ENCODE measurements around the gene CSNK1G1.
"Not testable (repeated sequence)": the region's sequence is repeated elsewhere in the genome, so short reads cannot be mapped to it uniquely, and the experiment has no call there.

CSNK1G1 gene

DNA sequence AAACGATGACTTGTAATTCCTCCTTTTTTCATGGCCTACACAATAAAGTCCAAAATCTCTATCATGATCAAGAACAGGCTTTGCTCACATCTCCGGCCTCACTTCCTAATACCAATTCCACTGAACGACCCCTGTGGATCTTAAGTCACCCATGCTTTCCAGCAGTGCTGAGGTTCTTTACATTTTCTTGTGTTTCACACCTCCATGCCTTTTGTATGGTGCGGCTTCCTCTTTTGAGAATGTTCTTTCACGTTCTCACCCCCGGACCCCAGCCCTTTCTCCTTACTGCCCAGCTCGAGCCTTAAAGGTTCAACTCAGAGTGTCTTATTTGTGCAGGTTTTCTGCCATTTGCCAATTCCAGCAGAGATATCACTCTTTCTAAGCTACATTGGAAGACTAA, 70.1 kb downstream of the CSNK1G1 start:
- no peak for DNase-seq

DNA sequence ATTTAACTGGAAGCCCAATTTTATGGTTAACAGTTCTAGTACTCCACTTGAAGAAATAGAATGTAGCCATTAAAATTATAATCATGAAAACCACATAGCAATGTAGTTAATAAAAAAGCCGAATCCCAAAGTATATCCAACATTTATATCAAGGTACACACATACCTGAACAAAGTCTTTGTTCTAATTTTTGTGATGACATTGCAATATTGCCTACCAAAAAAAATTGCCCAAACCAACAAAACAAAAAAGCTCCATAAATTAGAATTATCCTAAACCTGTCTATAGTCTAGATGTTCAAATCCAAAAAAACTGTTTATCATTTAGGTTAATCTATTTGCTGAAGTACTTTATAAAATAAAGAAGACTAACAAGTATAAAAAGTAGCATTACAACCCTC, 70.8 kb downstream of the CSNK1G1 start:
- DNase-seq = no peak

DNA sequence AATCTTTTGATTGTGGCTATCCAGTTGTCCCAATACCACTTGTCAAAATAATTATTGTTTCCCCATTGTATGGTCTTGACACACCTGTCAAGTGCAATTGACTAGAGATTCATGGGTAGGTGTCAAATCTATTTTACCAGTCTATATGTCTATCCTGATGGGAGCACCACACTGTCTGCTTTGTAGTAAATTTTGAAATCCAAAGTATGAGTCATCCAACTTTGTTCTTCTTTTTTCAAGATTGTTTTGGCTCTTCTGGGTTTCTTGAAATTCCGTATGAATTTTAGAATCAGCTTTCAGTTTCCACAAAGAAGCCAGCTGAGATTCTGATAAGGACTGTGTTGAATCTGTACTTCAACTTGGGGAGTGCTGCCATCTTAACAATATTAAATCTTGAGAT, 71.9 kb downstream of the CSNK1G1 start:
- DNase-seq = peak; percentile 49

DNA sequence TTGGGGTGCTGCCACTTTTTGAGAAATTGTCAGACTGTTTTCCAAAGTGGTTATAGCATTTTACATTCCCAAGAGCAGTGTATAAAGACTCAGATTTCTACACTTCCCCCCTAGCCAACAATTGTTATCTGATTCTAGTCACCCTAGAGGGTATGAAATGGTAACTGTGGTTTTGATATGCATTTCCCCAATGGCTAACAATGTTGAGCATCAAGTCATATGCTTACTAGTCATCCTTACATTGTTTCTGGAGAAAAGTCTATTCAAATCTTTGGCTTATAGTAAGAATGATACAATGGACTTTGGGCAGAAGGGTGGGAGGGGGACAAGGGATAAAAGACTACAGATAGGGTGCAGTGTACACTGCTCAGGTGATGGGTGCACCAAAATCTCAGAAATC, 73.3 kb downstream of the CSNK1G1 start:
- DNase-seq = no peak

DNA sequence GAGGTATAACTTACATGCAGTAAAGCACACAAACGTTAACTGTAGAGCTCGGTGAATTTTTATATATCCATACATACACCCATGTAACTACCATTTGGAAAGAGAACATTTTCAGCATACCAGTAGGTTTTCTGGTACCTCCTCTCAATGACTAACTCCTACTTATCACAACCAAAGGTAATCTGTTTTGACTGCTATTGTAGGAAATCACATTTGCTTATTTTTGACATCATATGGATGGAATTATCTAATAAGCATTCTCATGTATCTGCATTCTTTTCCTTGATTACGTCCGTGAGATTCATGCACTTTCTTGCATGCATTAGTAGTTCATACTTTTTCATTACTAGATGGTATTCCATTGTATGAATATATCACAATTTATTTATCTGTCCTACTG, 76.8 kb downstream of the CSNK1G1 start:
- no peak for DNase-seq

DNA sequence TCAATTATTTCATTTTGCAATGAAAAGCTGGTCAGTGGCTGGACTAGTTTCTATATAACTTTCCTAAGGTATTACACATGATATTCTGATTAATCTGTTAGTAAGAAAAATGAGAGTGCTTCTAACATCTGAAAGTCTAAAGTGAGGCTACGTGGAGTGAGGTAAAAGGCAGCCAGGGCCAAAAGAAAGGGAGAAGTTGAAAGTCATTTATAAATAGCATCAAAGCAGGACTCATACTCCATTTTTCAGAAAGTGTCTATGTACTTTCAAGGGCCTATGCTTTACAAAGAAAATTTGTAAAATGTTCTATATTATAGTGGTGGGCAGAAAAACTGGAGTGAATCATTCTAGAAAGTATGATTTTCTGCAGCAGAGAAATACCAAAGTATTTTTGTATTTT, 80.0 kb downstream of the CSNK1G1 start:
- no peak for DNase-seq

DNA sequence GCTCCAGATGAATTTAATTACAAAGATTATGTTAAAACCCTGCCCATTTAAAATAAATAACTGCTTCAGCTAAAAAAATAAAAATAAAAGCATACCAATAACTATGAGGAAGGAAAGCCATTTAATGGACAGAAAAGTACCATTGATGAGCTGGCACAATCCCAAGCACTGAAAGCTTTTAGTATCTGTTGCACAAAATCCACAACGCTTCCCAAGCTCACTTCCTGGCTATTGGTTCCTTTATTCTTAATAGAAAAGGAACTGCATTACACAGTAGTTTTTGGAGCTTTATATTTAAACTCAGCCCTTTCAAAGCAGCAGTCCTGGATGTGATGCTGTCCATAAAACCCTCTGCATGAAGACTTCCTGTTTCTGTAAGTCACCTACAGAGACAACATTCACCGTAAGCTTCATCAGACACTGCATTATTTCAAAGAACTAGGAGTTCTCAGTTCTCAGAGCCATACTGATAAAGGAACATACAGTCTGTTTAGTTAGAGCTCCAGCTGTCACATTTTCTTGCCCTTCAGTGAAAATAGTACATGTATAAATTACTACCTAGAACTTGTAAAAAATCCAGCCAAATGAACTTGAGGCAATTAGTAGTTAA, 81.5 kb downstream of the CSNK1G1 start:
- DNase-seq = no peak

DNA sequence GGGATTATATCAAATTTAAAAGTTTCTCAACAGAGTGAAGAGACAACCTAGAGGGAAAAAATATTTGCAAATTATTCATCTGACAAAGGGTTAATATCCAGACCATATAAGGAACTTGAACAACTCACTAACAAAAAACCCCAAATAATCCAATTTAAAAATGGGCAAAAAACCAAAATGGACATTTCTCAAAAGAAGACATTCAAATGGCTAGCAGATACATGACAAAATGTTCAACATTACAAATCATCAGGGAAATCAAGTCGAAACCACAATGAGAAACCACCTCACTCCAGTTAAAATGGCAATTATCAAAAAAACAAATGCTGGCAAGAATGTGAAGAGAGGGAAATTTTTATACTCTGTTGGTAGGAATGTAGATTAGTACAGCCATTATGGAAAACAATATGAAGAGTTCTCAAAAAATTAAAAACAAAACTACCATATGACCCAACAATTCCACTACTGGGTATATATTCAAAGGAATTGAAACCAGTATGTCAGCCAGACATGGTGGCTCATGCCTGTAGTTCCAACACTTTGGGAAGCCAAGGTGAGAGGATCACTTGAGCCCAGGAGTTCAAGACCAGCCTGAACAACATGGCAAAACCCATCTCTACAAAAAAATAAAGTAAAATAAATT, 88.5 kb downstream of the CSNK1G1 start:
- DNase-seq = no peak

DNA sequence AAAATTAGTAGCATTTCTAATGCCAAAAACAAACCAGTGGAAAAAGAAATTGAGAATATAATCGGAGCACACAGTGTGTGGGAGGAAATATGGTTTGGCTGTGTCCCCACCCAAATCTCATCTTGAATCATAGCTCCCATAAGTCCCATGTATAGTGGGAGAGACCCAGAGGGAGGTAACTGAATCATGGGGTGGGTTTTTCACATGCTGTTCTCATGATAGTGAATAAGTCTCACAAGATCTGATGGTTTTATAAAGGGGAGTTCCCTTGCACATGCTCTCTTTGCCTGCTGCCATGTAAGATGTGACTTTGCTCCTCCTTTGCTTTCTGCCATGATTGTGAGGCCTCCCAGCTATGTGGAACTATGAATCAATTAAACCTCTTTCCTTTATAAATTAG, 90.8 kb downstream of the CSNK1G1 start:
- not testable (repeated sequence) for DNase-seq

DNA sequence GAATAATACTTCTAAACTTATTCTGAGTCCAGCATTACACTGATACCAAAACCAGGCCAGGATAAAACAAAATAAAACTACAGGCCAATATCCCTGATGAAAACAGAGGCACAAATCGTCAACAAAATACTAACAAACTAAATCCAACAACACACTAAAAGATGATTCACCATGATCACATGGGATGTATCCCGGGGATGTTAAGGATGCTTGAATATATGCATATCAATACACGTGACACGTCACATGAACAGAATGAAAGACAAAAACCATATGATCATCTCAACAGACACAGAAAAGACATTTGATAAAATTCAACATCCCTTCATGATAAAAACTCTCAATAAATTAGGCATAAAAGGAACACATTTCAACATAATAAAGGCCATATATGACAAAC, 91.5 kb downstream of the CSNK1G1 start:
- DNase-seq = no peak

DNA sequence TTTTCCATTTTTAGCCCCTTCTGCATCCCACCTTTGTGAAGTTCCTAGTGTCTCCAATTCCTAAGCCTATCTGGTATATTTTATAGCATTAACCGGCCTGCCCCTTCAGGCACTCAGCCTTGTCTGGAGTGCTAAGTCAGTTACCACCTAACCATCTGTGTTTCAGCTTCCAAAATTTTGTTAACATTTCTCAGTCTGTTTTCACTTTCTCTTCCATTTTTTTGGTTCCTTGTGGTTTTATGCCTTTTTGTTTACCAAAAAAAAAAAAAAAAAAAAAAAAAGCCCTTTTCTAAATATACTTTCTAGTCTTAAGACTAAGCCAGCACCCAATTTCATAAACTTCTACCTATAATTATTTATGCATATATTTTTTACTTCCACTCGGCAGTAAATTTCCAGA, 92.4 kb downstream of the CSNK1G1 start:
- DNase-seq = no peak

DNA sequence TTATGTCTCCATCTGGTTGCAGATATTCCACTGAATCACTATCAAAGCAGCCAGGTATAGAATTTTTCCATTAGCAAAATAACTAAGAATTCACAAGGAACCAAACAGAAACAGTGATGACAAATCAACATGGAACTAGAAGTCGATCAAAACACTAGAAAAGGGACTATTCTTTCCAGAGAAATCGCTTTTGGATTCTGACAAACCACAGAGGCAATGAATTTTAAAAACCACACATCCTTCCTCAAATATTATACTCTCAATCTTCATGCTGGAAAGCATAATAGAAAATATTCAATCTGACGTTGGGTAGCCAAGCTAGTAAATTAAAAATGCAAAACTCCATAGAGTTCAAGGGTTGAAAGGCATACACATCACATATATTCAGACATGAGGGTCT, 99.9 kb downstream of the CSNK1G1 start:
- no peak for DNase-seq

DNA sequence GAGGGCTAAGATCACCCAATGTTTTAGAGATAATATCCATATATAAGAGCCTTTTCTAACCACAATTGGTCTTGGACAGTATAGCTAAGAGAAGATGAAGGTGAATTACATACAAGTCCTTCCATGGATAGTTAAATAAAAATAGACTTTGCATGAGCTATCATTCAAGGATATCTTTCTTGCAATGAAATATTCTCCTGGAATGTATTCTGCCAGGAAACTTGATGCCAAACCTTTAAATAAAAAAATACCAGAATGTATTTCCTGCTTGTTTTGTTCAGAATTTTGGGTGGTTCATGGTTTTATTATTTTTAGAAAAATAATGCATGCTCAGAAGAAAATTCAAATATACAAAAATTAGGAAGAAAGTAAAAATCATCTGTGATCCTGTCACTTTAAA, 104.3 kb downstream of the CSNK1G1 start:
- DNase-seq = no peak

DNA sequence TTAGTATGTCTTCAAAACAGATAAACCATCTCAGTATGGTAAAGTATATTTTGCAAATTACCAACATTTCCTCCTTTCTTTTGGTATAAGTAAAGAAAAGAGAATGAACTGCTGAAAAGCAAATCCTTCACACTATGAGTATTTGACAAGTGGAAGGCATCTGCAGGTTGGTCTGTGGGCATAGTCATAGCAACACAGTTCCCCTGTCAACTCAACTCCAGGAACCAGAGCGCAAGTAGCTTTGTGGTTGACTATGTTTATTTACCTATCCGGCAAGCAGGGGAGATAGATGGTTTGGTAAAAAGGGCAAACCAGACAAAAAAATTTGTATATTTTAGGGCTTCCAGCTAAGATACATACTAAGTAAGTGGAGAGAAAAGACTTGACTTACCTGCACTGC, 104.9 kb downstream of the CSNK1G1 start:
- no peak for DNase-seq

DNA sequence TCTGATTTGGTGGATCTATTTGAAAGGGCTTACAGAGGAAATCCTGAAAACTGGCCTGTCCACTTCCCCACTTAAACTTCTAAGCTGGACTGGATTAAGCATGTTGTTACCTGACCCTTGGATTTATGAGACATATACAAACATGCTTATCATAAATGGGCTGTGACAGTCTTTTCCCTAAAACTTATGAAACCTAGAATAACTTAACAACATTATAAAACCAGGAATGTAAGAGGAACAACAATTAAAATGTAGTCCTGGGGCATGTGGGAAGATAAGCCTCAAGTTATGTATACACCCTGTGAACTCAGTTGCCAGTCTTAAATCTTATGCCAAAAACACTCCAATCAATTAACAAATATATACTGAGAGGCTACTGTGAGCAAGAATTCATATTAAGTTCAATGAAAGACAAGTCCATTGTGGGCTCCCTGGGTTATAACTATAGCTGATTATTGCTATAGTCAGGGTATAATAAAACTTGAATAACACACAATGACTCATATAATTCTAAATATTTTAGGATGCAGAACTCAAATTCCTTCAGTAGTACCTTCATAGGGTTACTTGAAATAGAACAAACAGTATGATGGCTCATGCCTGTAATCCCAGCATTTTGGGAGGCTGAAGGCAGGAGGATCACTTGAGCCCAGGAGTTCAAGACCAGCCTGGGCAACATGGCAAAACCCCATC, 105.9 kb downstream of the CSNK1G1 start:
- DNase-seq = peak; percentile 39

DNA sequence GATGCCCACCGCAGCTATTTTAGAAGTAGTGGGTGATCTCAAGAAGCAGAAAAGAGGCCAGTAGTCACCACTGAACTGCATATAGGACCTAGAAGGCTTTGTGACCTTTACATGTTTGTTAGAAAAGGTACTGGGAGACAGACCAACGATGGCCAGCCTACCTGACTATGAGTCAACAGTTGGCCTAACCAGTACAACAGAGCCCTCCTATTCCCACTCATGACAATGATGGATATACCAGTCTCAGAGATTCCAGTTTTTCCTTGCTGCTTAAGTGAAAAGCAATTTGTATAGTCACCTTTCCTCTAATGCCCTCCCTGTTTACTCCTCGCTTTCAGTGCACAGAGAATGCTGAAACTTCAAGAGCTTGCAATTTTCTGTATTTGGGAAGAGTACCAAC, 106.6 kb downstream of the CSNK1G1 start:
- no peak for DNase-seq

DNA sequence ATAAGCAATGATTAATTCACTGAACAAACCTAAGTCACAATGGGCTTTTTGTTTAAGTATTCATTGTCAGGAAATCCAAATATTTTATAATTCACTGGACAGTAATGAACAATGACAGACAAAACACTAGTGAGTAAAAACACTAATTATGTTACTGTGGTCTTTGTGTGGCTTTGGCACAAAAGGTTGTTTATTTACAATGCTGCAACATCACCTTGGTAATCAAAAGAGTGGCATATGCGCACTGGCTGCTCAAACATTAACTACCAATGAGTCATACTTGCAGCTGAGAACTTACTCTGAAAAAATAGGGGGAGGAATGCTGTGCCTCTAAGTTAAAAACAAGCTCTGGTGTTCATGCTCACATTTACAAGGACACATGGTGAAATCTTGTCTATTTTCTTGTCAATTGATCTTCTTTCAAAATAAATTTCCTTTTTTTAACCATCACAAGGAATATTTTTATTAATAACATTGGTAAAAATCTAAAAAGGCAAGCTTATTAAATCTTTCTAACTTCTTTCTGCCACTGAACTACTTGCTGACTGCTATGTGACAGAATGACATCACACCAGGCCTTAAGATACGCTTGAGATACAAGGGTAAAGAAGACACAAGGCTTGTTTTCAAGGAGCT, 107.9 kb downstream of the CSNK1G1 start:
- DNase-seq = peak; percentile 82

DNA sequence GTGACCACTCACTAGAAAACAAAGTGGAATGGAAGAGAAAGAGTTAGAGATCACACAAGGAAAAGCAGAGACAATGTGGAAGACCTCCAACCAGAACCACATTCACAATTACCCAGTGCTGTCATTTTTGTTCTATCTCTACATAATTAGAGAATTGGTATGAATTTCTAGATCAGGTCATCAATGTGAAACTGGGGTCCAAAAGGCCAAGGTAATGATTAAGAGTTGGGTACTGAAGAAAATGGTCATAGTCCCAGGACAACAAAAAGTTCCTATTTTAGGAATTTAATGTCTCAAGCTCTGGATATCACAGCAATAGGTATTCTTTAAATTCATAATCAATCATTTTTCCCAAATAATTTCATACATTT, 108.5 kb downstream of the CSNK1G1 start:
- no peak for DNase-seq

DNA sequence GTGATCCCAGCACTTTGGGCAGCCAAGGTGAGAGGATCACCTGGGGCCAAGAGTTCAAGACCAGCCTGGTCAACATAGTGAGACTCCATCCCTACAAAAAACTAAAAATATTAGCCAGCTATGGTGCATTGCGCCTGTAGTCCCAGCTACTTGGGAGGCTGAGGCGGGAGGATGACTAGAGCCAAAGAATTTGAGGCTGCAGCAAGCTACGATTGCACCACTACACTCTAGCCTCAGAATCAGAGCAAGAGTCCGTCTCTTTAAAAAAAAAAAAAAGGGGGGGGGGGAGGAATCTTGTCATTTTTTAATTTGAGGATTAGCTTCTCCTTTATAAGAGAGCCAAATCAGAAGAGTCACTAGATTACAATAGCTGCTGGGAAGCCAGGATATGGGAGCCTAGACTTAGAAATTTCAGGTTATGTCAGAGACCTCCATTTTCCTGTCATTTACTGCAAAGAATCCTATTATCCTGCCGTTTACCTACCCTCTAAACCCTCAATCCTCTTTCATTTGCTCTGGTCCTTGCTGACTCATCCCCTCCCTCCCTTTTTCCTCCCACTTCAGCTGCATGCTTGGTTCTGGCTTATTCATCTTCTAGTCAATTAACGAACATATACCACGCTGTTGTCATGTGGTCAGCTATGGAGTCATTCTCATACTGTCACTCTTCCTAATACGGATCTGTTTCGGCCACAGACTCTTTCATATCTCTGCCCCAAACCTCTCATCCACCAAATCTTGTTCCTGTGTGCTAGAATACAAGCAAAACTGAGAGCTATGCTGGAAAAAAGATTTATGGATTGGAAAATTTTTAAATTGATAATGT, 109.4 kb downstream of the CSNK1G1 start:
- peak; percentile 93 for DNase-seq

DNA sequence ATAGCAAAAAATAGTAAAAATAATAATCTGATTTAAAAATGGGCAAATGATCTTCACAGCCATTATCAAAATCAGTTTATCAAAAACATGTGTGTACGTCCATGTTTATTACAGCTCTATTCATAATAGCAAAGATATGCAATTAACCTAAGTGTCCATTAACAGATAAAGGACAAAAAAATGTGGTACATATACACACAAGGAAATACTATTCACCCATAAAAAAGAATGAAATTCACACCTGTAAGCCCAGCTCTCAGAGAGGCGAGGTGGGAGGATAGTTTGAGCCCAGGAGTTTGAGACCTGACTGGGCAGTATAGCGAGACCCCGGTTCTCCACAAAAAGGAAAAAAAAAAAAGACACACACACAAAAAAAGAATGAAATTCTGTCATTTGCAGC, 110.6 kb downstream of the CSNK1G1 start:
- DNase-seq = no peak

DNA sequence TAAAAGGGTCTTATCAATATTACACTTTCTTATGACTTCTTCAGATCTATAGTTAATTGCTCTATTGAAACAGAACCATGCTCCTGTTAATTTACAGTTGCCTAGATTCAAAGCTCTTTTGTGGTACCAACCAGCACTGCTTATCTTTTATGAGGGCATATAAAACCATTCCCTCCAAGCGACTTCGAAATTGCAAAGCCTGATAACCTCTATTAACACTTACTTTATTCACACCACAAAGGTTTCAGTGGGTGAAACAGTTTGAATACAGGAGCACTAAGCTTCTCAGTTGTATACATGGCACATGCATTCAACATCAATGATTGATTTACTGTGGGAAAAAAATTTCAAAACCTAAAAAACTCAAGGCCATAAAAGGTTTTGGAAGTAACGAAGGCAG, 118.3 kb downstream of the CSNK1G1 start:
- DNase-seq = no peak

DNA sequence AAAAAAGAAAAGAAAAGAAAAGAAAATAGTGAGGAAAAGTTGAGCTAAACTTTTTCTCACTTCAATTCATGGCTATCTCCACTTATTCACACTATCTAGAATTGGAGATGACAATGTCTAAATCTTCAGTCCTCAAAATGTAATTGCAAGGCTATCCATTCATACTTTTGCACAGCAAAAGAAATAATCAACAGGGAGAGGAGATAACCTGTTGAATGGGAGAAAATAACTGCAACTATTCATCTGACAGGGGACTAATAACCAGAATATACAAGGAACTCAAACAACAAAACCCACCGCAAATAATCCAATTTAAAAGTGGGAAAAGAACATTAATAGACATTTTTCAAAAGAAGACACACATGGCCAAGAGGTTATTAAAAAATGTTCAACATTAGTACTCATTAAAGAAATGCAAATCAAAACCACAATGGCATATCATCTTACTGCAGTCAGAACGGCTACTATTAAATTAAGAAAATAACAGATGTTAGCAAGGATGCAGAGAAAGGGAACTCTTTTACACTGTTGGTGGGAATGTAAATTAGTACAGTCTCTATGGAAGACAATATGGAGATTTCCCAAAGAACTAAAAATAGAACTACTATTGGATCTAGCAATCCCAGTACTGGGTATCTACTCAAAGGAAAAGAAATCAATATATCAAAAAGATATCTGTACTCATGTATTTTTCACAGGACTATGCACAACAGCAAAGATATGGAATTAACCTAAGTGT, 119.6 kb downstream of the CSNK1G1 start:
- no peak for DNase-seq

DNA sequence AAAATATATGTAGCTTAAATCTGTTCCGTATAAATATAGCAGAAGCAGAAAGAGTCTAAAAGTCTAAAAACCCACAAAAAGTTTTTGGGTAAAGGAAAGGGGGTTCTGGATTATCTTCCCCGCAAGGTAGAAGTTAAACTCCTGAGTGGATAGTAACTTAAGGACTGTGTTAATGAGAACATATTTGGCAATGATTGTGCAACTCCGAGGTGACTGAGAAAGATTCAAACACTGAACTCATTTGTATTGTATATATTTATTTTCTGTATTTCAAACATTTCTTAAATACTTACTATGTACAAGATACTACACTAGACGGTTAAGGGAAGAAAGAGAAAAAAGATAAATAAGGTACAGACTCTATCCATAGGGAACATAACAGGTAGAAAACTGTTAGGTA, 120.4 kb downstream of the CSNK1G1 start:
- DNase-seq = no peak

All from EL (cell line).